ENCODE measurements around the gene DEUP1.

DEUP1 gene

DNA sequence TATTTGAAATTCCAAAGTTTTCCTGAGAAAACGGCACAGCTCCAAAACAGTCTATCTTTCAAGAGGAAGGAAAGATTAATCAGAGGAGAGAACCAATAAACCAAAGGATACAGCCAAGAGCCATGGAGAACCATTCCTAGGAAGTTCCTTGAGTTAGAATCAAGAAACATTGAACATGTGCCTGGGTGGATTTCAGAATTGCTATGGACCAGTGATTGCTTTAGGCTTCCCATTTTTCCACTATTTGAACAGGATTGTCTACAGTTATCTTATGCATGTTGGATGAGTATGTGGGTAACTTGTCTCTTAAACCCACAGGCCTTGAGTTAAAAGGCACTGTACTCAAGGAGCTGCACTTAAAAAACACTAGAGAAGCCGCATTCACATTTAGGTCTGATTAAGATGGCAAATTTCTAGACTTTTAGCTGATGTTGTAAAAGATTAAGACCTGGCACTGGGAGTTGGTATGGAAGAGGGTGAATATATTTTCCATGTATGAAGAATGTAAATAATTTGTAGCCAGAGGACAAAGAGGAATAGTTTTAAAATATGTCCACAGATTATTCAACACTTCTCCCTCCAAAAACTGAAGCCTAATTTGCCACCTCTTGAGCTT, 11.2 kb upstream of the DEUP1 start:
- TF ChIP-seq, protein P1, sequence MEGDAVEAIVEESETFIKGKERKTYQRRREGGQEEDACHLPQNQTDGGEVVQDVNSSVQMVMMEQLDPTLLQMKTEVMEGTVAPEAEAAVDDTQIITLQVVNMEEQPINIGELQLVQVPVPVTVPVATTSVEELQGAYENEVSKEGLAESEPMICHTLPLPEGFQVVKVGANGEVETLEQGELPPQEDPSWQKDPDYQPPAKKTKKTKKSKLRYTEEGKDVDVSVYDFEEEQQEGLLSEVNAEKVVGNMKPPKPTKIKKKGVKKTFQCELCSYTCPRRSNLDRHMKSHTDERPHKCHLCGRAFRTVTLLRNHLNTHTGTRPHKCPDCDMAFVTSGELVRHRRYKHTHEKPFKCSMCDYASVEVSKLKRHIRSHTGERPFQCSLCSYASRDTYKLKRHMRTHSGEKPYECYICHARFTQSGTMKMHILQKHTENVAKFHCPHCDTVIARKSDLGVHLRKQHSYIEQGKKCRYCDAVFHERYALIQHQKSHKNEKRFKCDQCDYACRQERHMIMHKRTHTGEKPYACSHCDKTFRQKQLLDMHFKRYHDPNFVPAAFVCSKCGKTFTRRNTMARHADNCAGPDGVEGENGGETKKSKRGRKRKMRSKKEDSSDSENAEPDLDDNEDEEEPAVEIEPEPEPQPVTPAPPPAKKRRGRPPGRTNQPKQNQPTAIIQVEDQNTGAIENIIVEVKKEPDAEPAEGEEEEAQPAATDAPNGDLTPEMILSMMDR (IDR thresholded peaks at IDR 0.05; ENCODE audit: unreplicated experiment in 3 of 3), result no peak
- peaks cover 23% of the 10 kb centered on the region for H3K36me3 Mint-ChIP-seq (ENCODE audit: low read depth)
- no peak overlapping the region for H3K4me3 Mint-ChIP-seq
- peaks cover 32% of the 10 kb centered on the region for H3K9me3 Mint-ChIP-seq
- H3K4me1 Mint-ChIP-seq, result no peaks in the 10 kb centered on the region
- H3K27ac Mint-ChIP-seq, result no peak overlapping the region
- H3K27me3 Mint-ChIP-seq (ENCODE audit: low read depth), result no peaks in the 10 kb centered on the region

DNA sequence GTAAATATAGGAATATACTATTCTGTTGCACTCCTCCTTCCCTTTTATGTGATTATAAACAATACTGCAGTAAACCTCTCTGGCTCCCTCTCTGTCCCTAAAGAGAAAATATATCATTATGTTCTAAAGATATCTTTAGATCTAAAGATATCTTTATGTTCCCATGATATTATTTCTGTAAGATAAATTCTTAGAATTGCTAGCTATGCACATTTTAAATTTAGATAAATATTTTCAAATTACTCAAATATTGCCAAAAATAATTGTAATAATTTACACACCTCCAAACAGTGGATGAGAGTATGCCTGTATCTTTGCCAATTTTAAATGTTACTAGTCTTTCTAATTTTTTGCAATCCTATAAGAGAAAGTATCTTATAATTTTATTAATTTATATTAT, 10.3 kb upstream of the DEUP1 start:
- Mint-ChIP-seq H3K27ac (no peak overlapping the region), H3K4me3 (no peak overlapping the region), H3K9me3 (peaks cover 24% of the 10 kb centered on the region), H3K4me1 (no peaks in the 10 kb centered on the region), H3K27me3 (ENCODE audit: low read depth) (no peaks in the 10 kb centered on the region), H3K36me3 (ENCODE audit: low read depth) (peaks cover 16% of the 10 kb centered on the region)
- TF ChIP-seq, protein P1 (IDR thresholded peaks at IDR 0.05; ENCODE audit: unreplicated experiment in 3 of 3), result no peak

DNA sequence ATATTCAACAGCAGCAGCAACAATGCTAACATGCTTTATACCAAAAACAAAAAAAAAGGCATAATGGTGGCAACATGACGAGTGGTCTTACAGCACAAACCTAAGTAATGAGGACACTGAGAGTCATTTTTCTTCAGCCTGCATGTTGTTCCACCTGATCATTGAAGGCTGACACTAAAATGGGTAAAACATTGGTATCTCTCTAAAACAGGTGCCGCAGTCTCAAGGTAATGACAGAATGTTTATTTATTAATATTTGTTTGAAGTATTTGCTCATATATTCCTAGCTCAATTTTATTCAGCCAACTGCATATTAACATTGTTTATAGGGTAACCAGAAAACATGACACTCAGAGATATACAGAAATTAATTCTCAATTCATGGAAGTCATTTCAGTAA, 8.3 kb upstream of the DEUP1 start:
- Mint-ChIP-seq H3K9me3 (peaks cover 15% of the 10 kb centered on the region), H3K36me3 (ENCODE audit: low read depth) (peaks cover 6% of the 10 kb centered on the region), H3K27me3 (ENCODE audit: low read depth) (no peaks in the 10 kb centered on the region), H3K27ac (no peak overlapping the region), H3K4me3 (no peak overlapping the region), H3K4me1 (no peaks in the 10 kb centered on the region)
- TF ChIP-seq, protein P1 (IDR thresholded peaks at IDR 0.05; ENCODE audit: unreplicated experiment in 3 of 3), result no peak

DNA sequence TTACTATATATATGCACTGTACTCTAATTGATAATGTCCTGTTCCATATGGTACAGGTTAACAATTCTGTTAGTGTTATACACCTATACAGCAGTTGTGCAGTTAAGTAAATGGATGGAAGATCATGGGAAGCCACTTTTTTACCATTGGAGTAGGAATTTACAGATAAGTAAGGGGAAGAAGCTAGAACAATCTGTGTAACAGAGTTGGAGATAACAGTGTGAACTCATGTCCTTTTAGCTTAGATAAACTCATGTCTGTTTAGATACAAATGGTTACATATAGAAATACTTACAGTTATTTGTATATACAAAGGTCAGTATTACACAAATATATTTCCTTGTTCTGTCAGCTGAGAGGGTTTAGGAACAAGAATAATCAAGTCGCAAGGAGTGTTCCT, 6.8 kb upstream of the DEUP1 start:
- TF ChIP-seq, protein P1 (IDR thresholded peaks at IDR 0.05; ENCODE audit: unreplicated experiment in 3 of 3), result no peak
- Mint-ChIP-seq H3K4me3 (no peak overlapping the region), H3K27me3 (ENCODE audit: low read depth) (no peaks in the 10 kb centered on the region), H3K36me3 (ENCODE audit: low read depth) (no peaks in the 10 kb centered on the region), H3K27ac (no peak overlapping the region), H3K4me1 (no peaks in the 10 kb centered on the region), H3K9me3 (peaks cover 8% of the 10 kb centered on the region)

DNA sequence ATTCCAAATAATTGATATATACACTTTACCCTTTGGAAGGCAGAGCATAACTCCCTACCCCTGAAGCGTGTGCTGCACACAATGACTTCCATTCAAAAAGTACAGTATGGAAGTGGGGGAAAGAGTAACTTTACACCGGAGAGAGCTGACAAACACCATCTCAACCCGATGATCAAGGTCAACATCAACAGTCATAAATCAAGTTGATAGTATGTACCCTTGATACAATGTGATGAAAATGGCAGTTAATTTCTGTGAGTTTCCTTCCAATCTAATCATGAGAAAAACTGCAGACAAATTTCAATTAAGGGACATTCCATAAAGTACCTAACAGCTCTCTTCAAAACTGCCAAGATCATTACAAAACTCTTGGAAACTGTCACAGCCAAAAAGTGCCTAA, 6.0 kb upstream of the DEUP1 start:
- Mint-ChIP-seq H3K27me3 (ENCODE audit: low read depth) (peaks cover under 1% of the 10 kb centered on the region), H3K4me3 (no peak overlapping the region), H3K36me3 (ENCODE audit: low read depth) (no peaks in the 10 kb centered on the region), H3K27ac (no peak overlapping the region), H3K4me1 (no peaks in the 10 kb centered on the region), H3K9me3 (peaks cover 2% of the 10 kb centered on the region)
- TF ChIP-seq, protein P1 (IDR thresholded peaks at IDR 0.05; ENCODE audit: unreplicated experiment in 3 of 3), result no peak

DNA sequence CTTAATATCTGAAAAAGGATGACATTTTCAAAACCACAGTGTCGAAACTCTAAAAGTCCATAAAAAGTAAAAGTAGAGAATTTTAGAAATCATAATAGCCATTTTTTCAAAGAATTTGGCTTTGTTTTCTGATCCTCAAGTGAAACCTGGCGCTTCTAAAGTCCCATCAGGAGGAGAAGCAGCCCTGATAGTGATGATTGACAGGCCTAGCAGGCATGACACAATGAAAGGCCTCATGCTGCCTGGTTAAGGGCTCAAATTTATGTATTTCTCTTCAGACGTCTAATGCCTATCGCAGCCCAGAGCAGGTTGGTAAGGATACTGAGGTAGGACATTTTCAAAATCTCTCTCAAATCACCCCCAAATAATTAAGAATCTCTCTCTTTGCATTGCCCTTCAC, 3.9 kb upstream of the DEUP1 start:
- peaks cover 18% of the 10 kb centered on the region for H3K27me3 Mint-ChIP-seq (ENCODE audit: low read depth)

More for the DNA sequence above, 3.9 kb upstream of the DEUP1 start:
- Mint-ChIP-seq H3K27ac (no peak overlapping the region), H3K4me1 (peaks cover 5% of the 10 kb centered on the region), H3K9me3 (no peaks in the 10 kb centered on the region), H3K36me3 (ENCODE audit: low read depth) (no peaks in the 10 kb centered on the region), H3K4me3 (no peak overlapping the region)
- TF ChIP-seq, protein P1 (IDR thresholded peaks at IDR 0.05; ENCODE audit: unreplicated experiment in 3 of 3), result no peak
